A375 (cell line): ENCODE data around the gene MVK. TPM values are rescaled to one million over a fixed set of nuclear protein-coding genes. Genes with fewer than 3 reads are reported as not detected.

Source experiments
- total RNA-seq: library from RNA; depleted of rRNA; stranded (reverse); fragments of >200 nt; shearing (Covaris generic); gene quantifications from 2 replicates; pipeline ENCODE4 v1.2.3, GENCODE V29; 2014; rRNA removed

The MVK gene
- 18.0 and 18.6 TPM in 2 replicates for total RNA-seq

GRCh38 chr12:109573029-109573913 is at the start of gene MVK, which contains the start of gene MMAB:
Gene MVK (plus strand): TSS chr12:109573794. CDS start chr12:109574823, 1,029 bp downstream.
Gene MMAB (minus strand): TSS chr12:109573504. CDS start chr12:109573480, 24 bp downstream.

Other genes with a start within 250 kb of the MVK start
- not detected in 2 replicates for gene MYO1H, start 225.9 kb upstream of the MVK start, total RNA-seq
- 30.9 and 32.5 TPM in 2 replicates for gene KCTD10, start 96.5 kb upstream of the MVK start, total RNA-seq
- gene UBE3B, start 96.2 kb upstream of the MVK start, total RNA-seq: 30.5 and 33.0 TPM in 2 replicates
- 46.1 and 67.0 TPM in 2 replicates for gene MMAB, start 290 bp upstream of the MVK start, total RNA-seq
- 4.7 and 7.3 TPM in 2 replicates for gene FAM222A, start 140.0 kb downstream of the MVK start, total RNA-seq